KMS-11 (cell line): ENCODE measurements around the gene GART.

ENCODE experiments used
- H2AFZ ChIP-seq: fragments of 200-600 bp; sonication (generic); 2 replicates; pipeline ENCODE4 v1.6.1; 2016; ENCODE audit warnings: antibody characterized with exemption, mixed run types, low read depth
- H3K27ac ChIP-seq: fragments of 200-600 bp; sonication (generic); 2 replicates; pipeline ENCODE4 v1.6.1; 2016; ENCODE audit warnings: mild to moderate bottlenecking, mixed run types
- H3K27me3 ChIP-seq: fragments of 200-600 bp; sonication (generic); 2 replicates; pipeline ENCODE4 v1.6.1; 2017; ENCODE audit warnings: mild to moderate bottlenecking, low read depth, mixed run types, moderate library complexity; ENCODE audit not compliant: insufficient read depth
- H3K36me3 ChIP-seq: fragments of 200-600 bp; sonication (generic); 2 replicates; pipeline ENCODE4 v1.6.1; 2017; ENCODE audit warnings: mild to moderate bottlenecking, mixed run types; ENCODE audit not compliant: insufficient read depth
- H3K4me1 ChIP-seq: fragments of 200-600 bp; sonication (generic); 2 replicates; pipeline ENCODE4 v1.6.1; 2016; ENCODE audit warnings: mild to moderate bottlenecking, low read depth, mixed run types; ENCODE audit not compliant: poor library complexity, severe bottlenecking
- H3K4me2 ChIP-seq: fragments of 200-600 bp; sonication (generic); 2 replicates; pipeline ENCODE4 v1.7.0; 2016; ENCODE audit warnings: mild to moderate bottlenecking, mixed run types
- H3K4me3 ChIP-seq: fragments of 200-600 bp; sonication (generic); IDR thresholded peaks from 2 replicates; pipeline ENCODE4 v1.6.1; 2017; ENCODE audit warnings: low read depth, low read length, mixed read lengths; ENCODE audit not compliant: insufficient read depth
- H3K79me2 ChIP-seq: fragments of 200-600 bp; sonication (generic); 2 replicates; pipeline ENCODE4 v1.6.1; 2016; ENCODE audit warnings: low read depth, mixed run types; ENCODE audit not compliant: insufficient read depth
- H3K9ac ChIP-seq: fragments of 200-600 bp; sonication (generic); 2 replicates; pipeline ENCODE4 v1.6.1; 2016; ENCODE audit warnings: mild to moderate bottlenecking, mixed run types
- H4K20me1 ChIP-seq: fragments of 200-600 bp; sonication (generic); 2 replicates; pipeline ENCODE4 v1.6.1; 2016; ENCODE audit warnings: mild to moderate bottlenecking, mixed run types; ENCODE audit not compliant: insufficient read depth
- CTCF ChIP-seq: fragments of 200-600 bp; sonication (generic); conservative IDR thresholded peaks from 2 replicates; pipeline ENCODE4 v1.6.1; 2017; ENCODE audit warnings: low read depth, mild to moderate bottlenecking, antibody characterized with exemption, low read length, moderate library complexity, mixed read lengths

The GART gene

GRCh38 chr21:33479679-33480480 is 62.0 kb downstream of the GART start, which contains the start of gene TMEM50B:
Gene TMEM50B (minus strand): TSS chr21:33479974. CDS start chr21:33468885, 11,089 bp downstream.
- Histone ChIP-seq H3K36me3 (no peaks in the 10 kb centered on the region), H3K27ac (peak within 1 kb of the TSS; percentile 67), H3K9ac (peak within 1 kb of the TSS; percentile 67), H3K4me2 (peak within 1 kb of the TSS; percentile 98), H4K20me1 (no peaks in the 10 kb centered on the region), H3K4me1 (peaks cover 13% of the 10 kb centered on the region), H3K79me2 (peaks cover 26% of the 10 kb centered on the region), H3K27me3 (no peaks in the 10 kb centered on the region; the same call in 1 of the 2 replicates), H2AFZ (peak within 1 kb of the TSS; percentile 81), H3K4me3 (peak within 1 kb of the TSS; percentile 65)
- TF ChIP-seq CTCF: no peak

GRCh38 chr21:33478935-33479678 is 62.8 kb downstream of the GART start:
- Histone ChIP-seq H3K9ac (peak overlapping the region; percentile 67), H3K4me1 (peaks cover 13% of the 10 kb centered on the region), H3K27me3 (no peaks in the 10 kb centered on the region; the same call in 1 of the 2 replicates), H3K4me3 (peak overlapping the region; percentile 65), H3K36me3 (no peaks in the 10 kb centered on the region), H3K27ac (peak overlapping the region; percentile 67), H4K20me1 (no peaks in the 10 kb centered on the region), H3K4me2 (peak overlapping the region; percentile 98), H2AFZ (peak overlapping the region; percentile 78), H3K79me2 (peaks cover 26% of the 10 kb centered on the region)
- TF ChIP-seq CTCF: no peak

- Histone ChIP-seq H3K27ac (no peak overlapping the region; the same call in 1 of the 2 replicates), H3K27me3 (no peaks in the 10 kb centered on the region; the same call in 1 of the 2 replicates), H3K36me3 (no peaks in the 10 kb centered on the region), H3K4me3 (no peak overlapping the region), H3K9ac (peak overlapping the region; percentile 67; the same call in 1 of the 2 replicates), H3K4me2 (peak overlapping the region; percentile 98), H2AFZ (peak overlapping the region; percentile 78), H3K4me1 (peaks cover 13% of the 10 kb centered on the region), H3K79me2 (peaks cover 26% of the 10 kb centered on the region), H4K20me1 (no peaks in the 10 kb centered on the region)
- no peak for TF ChIP-seq CTCF
Measured at GRCh38 chr21:33478182-33478581, 63.7 kb downstream of the GART start.

- Histone ChIP-seq H2AFZ (no peak overlapping the region), H3K27me3 (no peaks in the 10 kb centered on the region; the same call in 1 of the 2 replicates), H3K4me2 (no peak overlapping the region), H4K20me1 (no peaks in the 10 kb centered on the region), H3K4me3 (no peak overlapping the region), H3K9ac (no peak overlapping the region), H3K4me1 (peaks cover 13% of the 10 kb centered on the region), H3K79me2 (peaks cover 34% of the 10 kb centered on the region), H3K27ac (no peak overlapping the region), H3K36me3 (no peaks in the 10 kb centered on the region)
- TF ChIP-seq CTCF: no peak
Measured at GRCh38 chr21:33477066-33477465, 64.9 kb downstream of the GART start.
